RPMI8226 (cell line): ENCODE results near the gene IL22.

Source experiments
- DNase-seq: peaks from one replicate; pipeline ENCODE4 v3.0.0-alpha.2; 2015

The IL22 gene

DNA sequence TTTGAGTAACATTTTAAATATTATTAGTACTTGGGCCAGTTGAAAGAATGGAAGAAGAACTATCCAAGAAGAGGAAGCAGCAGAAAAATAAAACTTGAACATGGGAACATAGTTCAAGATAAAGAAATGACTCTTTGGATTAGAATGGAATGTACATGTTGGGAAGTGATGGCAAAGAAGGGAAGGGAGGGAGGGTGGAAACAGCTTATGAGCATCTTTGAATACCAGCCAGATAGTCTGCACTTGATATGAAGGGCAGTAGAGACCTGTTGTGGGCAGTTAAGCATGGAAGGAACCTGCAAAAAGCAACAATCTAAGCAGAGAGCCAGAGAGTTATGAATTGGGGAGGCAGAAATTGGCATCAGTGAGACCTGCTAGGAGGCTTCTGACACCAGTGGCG, 10.0 kb upstream of the IL22 start:
- no peak for DNase-seq

DNA sequence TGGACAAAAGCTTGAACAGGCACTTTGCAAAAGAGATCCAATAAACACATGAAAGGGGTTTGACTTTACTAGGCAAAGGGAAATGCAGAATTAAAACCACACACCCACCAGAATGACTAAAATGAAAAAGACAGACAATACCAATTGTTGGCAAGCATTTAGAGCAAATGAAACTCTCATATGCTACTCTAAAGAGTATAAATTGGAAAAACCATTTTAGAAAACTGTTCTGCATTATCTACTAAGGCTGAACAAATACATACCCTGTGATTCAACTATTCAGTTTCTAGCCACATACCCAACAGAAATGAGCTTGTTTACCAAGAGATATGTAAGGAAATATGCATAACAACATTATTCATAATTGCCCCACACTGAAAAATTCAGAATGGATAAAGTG, 8.5 kb upstream of the IL22 start:
- DNase-seq = no peak

DNA sequence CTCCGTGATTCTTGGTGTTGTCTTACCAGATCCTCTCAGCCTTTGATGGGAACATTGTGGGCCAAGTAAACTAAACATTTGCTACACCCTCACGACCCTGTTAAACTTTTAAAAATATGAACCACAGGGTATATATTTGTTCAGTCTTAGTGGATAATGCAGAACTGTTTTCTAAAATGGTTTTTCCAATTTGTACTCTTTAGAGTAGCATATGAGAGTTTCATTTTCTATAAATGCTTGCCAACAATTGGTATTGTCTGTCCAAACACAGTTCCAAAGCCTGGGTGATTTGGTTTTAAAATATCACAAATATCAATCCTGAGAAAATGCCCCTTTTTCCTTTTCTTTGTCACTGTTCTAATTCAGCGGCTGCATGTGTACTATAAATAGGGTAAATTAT, 6.7 kb upstream of the IL22 start:
- no peak for DNase-seq

DNA sequence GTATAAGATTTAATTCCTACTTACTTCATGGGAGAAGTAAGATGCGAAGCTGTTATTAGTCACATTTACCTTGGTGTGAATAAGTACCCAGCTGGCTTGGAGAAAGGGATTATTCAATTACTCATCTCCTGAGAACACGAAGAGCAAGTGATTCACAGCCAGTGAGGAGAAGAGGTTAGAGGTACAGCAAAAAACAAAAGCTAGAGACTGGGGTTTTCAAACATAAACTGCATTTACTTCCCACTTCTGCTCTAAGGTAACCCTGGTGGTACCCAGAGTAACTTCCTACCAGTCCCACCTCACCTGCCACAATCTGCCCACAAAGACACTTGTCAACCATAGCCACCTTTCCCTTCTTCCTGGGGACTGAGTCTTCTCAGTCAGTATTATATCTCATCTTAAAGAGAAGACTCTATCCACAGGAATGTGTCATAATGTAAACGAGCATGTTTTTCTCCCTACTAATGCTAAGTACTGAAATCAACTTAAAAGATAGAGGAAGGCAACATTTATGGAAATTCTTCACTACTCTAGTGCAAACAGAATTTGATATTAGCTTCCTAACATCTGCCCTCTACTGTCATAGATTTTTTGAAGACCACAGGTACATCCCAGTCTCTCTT, 6.0 kb upstream of the IL22 start:
- DNase-seq = no peak

DNA sequence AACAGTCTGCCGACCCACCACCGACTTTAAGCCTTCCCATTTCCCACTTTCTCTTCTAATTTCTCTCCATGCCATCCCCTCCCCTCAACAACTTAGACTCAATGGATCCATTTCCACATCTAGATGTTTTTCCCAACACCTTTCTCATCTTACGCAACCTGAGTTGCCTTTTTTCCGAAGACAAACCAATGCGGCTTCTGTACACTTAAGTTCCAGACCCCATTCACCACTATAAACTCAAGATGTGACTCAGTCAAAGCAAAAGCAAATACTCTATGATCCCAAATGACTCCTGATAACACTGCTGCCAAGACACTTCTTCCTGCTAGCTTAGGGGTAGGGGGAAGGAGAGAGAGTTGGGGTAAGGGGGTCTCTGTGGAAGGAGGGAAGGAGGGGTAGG, 1.3 kb downstream of the IL22 start:
- no peak for DNase-seq

DNA sequence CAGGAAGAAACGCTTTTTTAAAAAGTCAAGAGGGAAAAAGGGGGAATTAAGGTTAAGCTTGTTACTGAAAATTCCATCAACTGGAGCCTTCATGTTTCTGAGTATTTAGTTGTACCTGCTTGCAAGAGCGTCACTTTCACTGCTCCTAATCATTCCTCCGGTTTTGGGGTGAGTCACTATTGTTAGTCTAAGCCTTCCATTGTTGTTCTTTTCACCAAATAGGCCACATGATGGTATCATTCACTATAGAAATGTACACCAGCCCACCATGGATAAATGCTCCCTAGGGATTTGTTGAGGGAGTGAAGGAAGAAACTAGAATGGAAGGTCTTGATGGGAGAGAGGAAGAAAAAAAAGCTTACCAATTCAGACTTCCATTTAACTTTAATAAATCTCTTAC, 3.0 kb downstream of the IL22 start:
- DNase-seq = no peak

DNA sequence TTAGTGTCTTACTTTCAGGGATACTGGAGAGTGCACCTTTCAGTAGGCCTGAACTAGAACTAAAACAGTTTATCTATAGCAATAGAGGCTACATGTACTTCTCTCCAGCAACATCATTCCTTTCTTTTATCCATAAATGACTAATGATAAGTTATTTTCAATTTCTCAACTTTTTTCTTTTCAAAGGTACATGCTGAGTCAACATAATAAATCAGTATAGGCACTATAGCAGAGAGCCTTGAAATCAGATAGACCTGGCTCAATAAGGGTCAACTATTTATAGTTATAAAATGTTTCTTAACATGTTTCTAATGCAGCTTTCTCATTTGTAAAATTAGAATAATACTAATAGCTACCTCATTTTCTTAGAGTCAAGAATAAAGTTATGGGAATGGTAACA, 5.6 kb downstream of the IL22 start:
- no peak for DNase-seq

DNA sequence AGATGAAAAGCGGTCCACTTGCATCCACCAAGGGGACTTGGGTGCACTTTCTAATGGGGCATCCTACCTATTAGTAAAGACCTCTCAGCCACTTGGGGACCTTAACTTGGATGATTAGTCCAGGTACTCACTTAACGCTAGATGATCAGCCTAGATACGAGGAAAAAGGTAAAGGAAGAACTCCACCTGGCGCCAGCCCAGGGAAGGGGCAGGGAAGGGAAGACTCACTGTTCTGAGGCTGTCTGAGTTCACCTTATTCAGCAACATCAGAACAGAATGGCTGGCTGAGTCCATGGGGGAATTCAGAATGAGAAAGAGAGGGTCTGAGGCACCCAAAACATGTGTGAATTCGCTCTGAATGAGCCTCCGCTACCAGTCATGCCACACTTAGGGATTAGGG, 7.1 kb downstream of the IL22 start:
- DNase-seq = no peak

DNA sequence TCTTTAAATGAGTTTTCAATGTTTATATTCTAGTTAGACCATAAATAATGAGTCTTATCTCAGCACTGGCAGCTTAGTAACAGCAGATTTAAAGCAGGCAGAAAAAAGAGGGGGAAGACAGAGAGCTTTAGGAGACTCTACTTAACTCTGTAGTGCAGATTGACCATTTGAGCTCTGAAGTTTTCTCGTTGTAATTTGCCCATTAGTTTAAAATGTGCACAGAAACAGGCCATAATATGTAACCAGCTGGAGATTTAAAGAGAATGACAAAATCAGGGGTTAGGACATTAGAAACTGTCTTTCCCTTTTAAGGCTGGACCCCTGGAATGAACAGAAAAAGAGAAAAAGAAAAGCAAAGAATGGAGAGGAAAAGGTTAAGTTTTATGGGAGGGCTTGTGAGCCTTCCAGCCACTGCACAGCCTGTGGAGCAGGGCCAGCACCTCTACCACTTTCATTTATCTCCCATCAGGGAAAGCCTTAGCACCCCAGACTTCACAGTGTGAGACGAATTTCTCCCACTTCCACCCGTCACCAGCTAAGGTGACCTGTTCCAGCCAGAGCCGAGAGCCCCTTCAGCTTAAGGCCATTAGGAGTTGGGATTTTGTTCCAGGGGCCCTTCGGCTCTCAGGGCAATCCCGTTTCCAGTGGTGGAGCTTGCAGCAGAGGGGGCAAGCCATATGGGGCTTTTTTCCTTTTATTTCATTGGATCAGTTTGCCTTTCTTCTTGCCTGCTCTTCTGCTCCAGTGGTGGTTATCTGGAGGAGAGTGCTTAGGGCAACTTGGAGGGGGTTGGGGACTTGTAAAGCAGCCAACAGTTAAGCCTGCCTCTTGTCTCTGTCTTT, 8.0 kb downstream of the IL22 start:
- no peak for DNase-seq

DNA sequence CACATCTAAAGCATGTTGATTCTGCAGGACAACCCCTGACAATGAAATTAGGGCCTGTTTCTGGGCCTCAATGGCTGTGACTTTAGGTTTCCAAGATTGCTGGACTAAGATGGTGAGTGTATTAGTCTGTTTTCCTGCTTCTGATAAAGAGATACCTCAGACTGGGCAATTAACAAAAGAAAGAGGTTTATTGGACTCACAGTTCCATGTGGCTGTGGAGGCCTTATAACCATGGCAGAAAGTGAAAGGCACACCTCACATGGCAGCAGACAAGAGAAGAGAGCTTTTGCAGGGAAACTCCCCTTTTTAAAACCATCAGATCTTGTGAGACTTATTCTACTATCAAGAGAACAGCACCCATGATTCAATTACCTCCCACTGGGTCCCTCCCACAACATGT, 10.6 kb downstream of the IL22 start:
- no peak for DNase-seq

DNA sequence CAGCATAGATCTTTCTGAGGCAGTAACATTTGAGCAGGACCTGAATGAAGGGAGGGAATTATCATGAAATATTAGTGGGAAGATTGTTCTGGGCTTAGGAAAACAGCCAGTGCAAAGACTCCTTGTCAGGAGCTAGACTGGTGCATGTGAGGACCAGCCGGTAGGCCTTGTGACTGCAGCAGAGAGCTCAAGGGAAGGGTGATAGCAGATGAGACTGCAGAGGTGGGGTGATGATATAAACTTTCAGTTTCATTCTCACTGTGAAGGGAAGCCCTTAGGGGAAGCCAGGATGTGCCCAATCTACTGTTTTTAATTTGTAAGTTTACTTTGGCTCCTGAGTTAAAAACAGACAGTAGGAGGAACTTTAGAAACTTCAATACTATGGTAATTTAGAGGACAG, 12.4 kb downstream of the IL22 start:
- peak; percentile 62 for DNase-seq

DNA sequence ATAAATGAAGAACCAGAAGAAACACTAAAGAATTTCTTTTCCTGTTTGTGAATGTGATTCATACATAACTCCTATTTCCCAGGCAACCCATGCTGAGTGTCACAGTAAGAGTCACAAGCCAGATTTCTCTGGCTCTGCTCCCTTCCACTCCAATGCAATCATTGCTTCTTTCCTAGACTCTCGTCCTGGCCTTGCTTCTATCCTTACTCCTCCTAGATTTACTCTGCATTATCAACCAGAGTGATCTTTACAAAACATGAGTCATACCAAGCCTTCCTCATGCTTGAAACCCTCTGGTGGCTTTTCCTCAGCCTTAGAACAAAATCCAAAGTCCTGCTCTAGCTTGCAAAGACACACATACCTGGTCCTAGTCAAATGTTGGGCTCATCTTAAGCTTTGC, 13.3 kb downstream of the IL22 start:
- DNase-seq = no peak

DNA sequence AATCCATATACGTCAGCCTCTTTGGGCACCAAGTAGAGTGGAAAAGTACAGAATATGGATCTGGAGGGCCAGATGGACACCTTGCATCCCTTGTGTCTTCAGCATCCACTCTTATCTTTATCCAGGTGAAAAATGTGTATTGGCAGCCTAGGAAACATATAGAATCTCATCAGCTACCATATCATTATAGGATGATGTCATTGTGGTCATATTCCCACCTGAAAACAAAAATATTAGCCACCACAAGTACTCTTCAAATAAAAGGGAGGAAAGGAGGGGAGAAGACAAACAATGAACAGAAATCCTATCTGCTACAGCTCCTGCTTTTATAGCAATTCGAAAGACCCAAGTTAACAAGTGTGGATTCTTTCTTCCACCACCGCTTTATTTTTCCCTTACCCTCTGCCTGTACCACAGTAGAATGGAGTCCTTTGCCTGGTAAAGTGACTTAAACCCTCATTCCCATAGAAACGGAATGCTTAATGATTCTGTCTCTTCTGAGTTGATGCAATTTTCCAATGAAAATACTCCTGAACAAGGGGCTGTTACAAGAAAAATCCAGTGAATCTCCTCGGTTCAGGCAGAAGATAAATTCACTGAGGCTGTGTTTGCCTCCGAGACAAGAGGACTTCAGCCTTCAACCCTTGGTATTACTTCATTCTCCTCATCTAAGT, 14.0 kb downstream of the IL22 start:
- no peak for DNase-seq

DNA sequence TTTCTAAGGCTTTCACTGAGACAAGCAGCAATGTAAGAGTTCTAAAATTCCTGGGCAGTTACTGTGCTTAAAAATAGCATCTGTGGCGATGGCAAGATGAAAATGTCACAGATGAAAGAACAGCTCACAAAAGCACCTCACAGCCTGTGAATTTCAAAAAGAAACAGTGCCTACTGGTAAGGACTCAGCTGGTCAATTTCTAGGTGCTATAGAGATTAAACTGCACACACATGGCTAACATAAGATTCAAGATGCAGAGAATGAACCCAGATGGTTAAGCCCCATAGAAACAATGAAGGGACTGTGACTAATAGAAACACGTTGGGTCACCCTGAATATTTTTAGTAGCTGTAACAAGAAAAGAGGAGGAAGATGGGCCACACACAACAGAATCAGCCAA, 15.8 kb downstream of the IL22 start:
- DNase-seq = no peak

DNA sequence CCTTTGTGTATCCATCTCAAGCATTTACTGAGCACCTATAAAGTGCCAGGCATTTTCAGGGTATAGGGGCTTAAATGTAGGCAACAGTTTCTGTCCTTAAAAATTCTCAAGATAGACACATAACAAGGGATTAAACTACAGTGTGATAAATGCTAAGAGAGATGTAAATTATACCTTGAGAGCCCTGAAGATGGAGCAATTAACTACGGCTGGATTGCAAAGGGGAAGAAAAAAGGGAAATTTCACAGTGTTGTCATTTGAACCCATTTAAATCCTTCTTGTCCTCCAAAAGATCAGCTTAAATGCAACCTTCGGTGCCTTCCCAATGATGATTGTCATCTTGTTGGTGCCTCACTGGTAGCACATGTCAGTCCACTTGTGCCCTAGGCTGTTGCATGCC, 16.3 kb downstream of the IL22 start:
- DNase-seq = no peak

DNA sequence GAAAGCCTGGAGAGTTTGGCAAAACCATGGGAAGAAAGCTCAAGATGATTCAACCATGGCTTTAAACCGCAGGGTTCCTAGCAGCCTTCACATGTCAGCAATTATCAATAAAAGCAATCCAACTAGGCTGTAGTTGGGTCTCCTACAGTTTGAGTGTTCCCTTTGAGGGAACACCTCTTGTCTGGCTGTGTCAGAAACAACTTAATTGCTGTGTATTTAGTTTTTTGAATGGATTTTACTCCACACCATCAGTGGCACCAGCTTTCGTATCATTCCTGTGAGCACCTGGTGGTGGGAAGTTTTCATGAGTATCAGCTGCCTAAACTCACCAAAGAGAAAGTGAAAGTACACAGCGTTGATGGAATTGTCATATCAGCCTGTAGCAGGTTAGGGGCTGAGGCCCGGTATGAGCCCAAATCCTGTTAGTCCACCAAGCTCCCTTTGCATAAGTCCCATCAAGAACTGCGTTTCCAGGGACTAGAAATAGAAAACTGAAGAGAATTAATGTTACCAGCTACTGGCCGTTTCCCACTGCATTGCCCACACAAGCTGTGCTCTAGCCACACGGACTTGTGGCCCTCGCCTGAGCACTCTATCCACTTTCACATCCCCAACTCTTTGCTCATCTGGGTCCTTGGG, 16.9 kb downstream of the IL22 start:
- peak; percentile 37 for DNase-seq

DNA sequence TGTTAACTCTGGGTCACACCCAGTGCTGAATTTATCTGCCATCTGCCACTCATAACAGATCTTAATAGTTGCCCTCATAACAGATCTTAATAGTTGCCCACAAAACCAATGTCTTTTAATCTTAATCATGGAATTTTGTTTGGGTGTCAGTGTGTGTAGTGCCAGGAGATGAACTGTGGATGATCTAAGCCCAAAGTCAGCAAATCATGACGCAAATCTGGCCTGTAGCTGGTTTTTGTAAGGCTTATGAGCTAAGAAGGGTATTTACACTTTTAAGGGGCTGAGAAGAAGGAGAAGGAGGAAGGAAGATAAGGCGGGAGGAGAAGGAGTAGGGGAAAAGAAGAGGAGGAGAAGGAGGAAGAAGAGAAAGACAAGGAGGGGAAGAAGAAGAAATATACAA, 17.8 kb downstream of the IL22 start:
- DNase-seq = no peak

DNA sequence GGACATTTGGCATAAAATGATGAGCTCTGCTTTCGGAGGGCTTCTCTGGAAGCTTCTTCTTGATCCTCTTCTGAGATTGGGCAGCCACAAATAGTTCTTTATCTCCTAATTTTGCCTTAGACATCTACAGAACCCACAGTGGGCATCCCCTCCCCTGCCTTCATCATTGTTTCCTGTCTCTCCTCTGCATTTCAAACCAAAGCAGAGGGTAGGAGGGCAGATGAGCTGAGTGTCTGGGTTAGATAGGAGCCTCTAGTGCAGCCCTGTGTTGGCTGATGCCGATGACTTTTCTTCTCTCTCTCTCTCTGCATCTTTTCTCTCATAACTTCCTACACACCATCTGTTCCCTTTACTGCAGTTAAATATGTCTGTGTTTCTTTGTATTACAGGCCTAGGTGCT, 19.3 kb downstream of the IL22 start:
- DNase-seq = no peak

DNA sequence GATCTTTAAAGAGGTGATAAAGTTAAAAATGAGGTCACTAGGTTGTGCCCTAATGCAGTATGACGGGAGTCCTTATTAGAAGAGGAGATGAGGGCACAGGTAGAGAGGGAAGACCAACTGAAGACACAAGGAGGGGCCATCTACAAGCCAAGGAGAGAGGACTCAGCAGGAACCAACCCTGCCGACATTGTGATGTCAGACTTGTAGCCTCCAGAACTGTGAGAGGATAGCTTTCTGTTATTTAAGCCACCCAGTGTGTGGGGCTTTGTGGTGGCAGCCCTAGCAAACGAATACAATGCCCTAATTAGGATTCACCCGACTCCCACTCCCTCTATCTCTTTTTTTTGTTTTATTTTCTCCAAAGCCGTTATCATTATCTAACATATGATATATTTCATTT, 19.9 kb downstream of the IL22 start:
- no peak for DNase-seq

DNA sequence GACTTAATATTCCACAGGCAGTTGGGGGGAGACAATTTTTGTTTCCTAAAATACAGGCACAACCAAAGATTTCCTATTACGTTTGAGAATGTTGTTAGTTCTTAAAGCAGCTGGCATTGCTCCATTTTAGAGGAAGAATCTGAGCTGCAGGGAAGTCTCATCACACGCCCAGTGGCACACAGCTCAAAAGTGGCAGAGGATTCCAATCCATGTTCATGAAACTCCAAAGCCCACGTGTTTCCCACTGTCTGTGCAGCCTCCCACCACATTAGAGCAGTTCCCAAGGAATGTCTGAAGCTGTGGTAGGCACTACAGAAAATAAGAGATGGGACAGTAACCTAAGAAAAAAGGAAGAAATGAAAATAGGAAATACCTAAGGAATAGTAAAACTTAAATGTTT, 21.7 kb downstream of the IL22 start:
- DNase-seq = no peak

DNA sequence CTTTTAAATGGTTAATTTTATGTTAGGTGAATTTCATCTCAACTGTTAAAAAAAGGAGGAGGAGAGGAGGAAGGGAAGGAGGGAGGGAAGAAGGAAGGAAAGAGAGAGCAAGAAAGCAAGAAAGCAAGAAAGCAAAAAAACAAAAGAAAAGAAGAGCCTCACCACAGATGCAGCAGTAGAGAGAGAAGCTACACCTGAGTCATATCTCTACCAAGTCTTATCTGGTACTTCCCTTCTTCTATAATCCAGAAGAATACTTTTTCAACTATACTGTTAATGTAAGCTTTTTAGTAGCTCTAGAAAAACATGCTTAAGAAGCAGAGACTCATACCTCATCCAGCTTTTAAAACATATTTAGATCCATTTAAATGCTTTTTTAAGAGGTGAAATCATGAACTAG, 22.2 kb downstream of the IL22 start:
- DNase-seq = no peak

DNA sequence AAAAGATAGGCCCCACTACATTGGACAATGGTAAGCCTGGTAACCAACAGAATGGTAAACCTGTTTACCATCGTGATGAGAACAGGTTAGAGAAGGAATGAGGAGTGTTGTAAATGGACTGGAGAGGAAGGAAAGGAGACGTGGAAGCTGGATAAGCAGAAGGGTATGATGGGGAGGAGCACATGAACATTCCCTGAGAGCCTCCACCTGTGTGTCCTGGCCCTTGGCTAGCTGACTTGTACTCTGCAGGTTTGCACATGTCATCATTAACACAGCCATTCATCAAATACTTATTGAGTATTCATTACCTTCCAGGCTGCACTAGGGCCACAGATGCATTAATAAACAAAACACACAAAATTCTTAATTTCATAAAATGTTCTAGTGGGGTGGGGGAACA, 23.4 kb downstream of the IL22 start:
- DNase-seq = no peak

DNA sequence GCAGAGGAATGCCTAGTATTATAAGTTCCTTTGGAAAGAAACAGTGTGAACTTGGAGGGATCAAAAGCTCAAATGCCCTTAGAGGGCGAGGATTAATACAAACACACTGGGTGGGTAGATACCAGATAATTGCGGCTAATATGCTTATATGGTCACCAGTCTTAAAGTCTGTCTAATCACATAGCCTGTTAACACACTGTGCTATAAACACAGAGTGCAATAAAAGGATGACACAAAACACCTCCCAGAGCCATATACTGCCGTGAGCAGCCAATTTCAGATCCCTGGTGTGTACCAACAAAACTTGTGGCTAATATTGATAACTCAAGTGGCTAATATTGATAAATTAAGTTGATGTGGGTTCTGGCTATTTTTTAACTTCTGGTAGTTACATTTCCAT, 26.0 kb downstream of the IL22 start:
- no peak for DNase-seq
